CD14-positive monocyte (primary cell): ENCODE data around the gene TMEM63C. TPM values are rescaled to one million over a fixed set of nuclear protein-coding genes. Genes with fewer than 3 reads are reported as not detected.

Experiments
- DNase-seq, 3 donors: peaks; one replicate each; pipeline ENCODE4 v3.0.0-alpha.2; 2011 to 2022
- H2AFZ ChIP-seq: 2 replicates; pipeline ENCODE4 v1.6.0; 2012; ENCODE audit warnings: mild to moderate bottlenecking, low read depth, low read length, inconsistent platforms; ENCODE audit not compliant: insufficient read depth, poor library complexity, severe bottlenecking
- H3K27ac ChIP-seq, 2 donors: 1 replicate in 1 of 2; 2 replicates in 1 of 2; pipeline ENCODE4 v1.5.1; 2012 to 2013; ENCODE audit warnings: low read length in 2 of 2, control low read depth in 1 of 2, inconsistent platforms in 1 of 2, low read depth in 1 of 2, mild to moderate bottlenecking in 1 of 2
- H3K27me3 ChIP-seq, 2 donors: one replicate each; pipeline versions ENCODE4 v1.6.0 to v1.6.1; 2011 to 2013; ENCODE audit warnings: low read length in 2 of 2; ENCODE audit not compliant: control insufficient read depth in 2 of 2, insufficient read depth in 2 of 2
- H3K36me3 ChIP-seq, 2 donors: replicated peaks in 1 of 2; 1 replicate in 1 of 2; 2 replicates in 1 of 2; pipeline versions ENCODE4 v1.5.1 to v1.6.1; 2012 to 2013; ENCODE audit warnings: low read length in 2 of 2, control low read depth in 1 of 2, inconsistent platforms in 1 of 2, mild to moderate bottlenecking in 1 of 2; ENCODE audit not compliant: insufficient read depth in 2 of 2, control insufficient read depth in 1 of 2
- H3K4me1 ChIP-seq, 2 donors: 1 replicate in 1 of 2; 2 replicates in 1 of 2; pipeline versions ENCODE4 v1.5.1 to v1.6.1; 2012 to 2013; ENCODE audit warnings: low read length in 2 of 2, control low read depth in 1 of 2, inconsistent platforms in 1 of 2, mild to moderate bottlenecking in 1 of 2, moderate library complexity in 1 of 2; ENCODE audit not compliant: insufficient read depth in 2 of 2, control insufficient read depth in 1 of 2
- H3K4me2 ChIP-seq: replicated peaks from 2 replicates; pipeline ENCODE3; 2012; ENCODE audit warnings: low read length, moderate library complexity, mild to moderate bottlenecking; ENCODE audit not compliant: poor library complexity, severe bottlenecking; ENCODE audit errors: extremely low read depth
- H3K4me3 ChIP-seq, 3 experiments: fragments of 200-600 bp in 1 of 3; sonication (generic) in 1 of 3; replicated peaks in 1 of 3; 1 replicate in 2 of 3; 2 replicates in 1 of 3; pipeline ENCODE4 v1.5.1; 2011 to 2013; ENCODE audit warnings: low read length in 3 of 3, mild to moderate bottlenecking in 3 of 3, control low read depth in 2 of 3, low read depth in 2 of 3, inconsistent platforms in 1 of 3, moderate library complexity in 1 of 3
- H3K79me2 ChIP-seq: 2 replicates; pipeline ENCODE4 v1.6.0; 2012; ENCODE audit warnings: mild to moderate bottlenecking, control low read depth, inconsistent platforms, low read length, moderate library complexity; ENCODE audit not compliant: insufficient read depth
- H3K9ac ChIP-seq: 2 replicates; pipeline ENCODE4 v1.6.0; 2017; ENCODE audit warnings: low read length, mild to moderate bottlenecking; ENCODE audit not compliant: insufficient read depth, poor library complexity, severe bottlenecking
- H3K9me3 ChIP-seq, 2 donors: replicated peaks in 1 of 2; 1 replicate in 1 of 2; 2 replicates in 1 of 2; pipeline versions ENCODE4 v1.5.1 to v1.6.1; 2012 to 2013; ENCODE audit warnings: low read length in 2 of 2, control low read depth in 1 of 2; ENCODE audit not compliant: control insufficient read depth in 1 of 2, insufficient read depth in 1 of 2
- H4K20me1 ChIP-seq: 2 replicates; pipeline ENCODE4 v1.6.0; 2012; ENCODE audit warnings: mild to moderate bottlenecking, low read length, control low read depth, moderate library complexity; ENCODE audit not compliant: insufficient read depth
- H3K27ac Mint-ChIP-seq, 7 donors: one replicate each; pipeline ENCODE4 v1.8.0; 2020; ENCODE audit warnings: mild to moderate bottlenecking in 7 of 7, mixed read lengths in 7 of 7, moderate library complexity in 6 of 7, inconsistent platforms in 2 of 7
- H3K27me3 Mint-ChIP-seq, 3 donors: one replicate each; pipeline ENCODE4 v1.8.0; 2021 to 2022; ENCODE audit warnings: low read depth in 3 of 3, mild to moderate bottlenecking in 3 of 3, mixed read lengths in 3 of 3, moderate library complexity in 3 of 3, inconsistent platforms in 1 of 3
- H3K36me3 Mint-ChIP-seq, 2 donors: one replicate each; pipeline ENCODE4 v1.8.0; 2020; ENCODE audit warnings: mixed read lengths in 2 of 2, inconsistent platforms in 1 of 2, mild to moderate bottlenecking in 1 of 2
- H3K4me1 Mint-ChIP-seq: one replicate; pipeline ENCODE4 v1.8.0; 2020; ENCODE audit warnings: mild to moderate bottlenecking, mixed read lengths
- H3K4me3 Mint-ChIP-seq, 2 donors: one replicate each; pipeline ENCODE4 v1.8.0; 2020; ENCODE audit warnings: mild to moderate bottlenecking in 2 of 2, mixed read lengths in 2 of 2, moderate library complexity in 1 of 2
- H3K9me3 Mint-ChIP-seq, 7 donors: one replicate each; pipeline ENCODE4 v1.8.0; 2020 to 2022; ENCODE audit warnings: mixed read lengths in 7 of 7, mild to moderate bottlenecking in 6 of 7, moderate library complexity in 6 of 7, inconsistent platforms in 2 of 7
- WGBS: methylation state at CpG from one replicate; pipeline ENCODE4 v1.1.5; 2013; ENCODE audit warnings: missing lambda C conversion rate; ENCODE audit not compliant: insufficient coverage; 5-methylcytosine and 5-hydroxymethylcytosine counted together
- intact Hi-C, 2 donors: fragments of 100-400 bp; cut with micrococcal nuclease; formaldehyde crosslinking; loops; one replicate each; pipeline versions ENCODE4 v1.15.0 to v1.15.1; 2023
- polyA plus RNA-seq, 3 donors: library from polyadenylated mRNA; depleted of rRNA in 1 of 3; unstranded in 2 of 3; stranded (reverse) in 1 of 3; fragments of 300-500 nt in 2 of 3; fragments of >200 nt in 1 of 3; fragmentation: Illumina TruSeq in 2 of 3; gene quantifications; 1 replicate in 2 of 3; 2 replicates in 1 of 3; pipeline ENCODE4 v1.2.3, GENCODE V29; 2012 to 2021
- TF ChIP-seq, protein P1 (sequence below): fragments of 200-600 bp; IDR thresholded peaks from one replicate; pipeline ENCODE4 v1.8.0; 2022; ENCODE audit warnings: antibody characterized with exemption, mild to moderate bottlenecking

TMEM63C gene
- polyA plus RNA-seq, 3 donors: 0.78 to 4.4 TPM; not detected in 1

DNA sequence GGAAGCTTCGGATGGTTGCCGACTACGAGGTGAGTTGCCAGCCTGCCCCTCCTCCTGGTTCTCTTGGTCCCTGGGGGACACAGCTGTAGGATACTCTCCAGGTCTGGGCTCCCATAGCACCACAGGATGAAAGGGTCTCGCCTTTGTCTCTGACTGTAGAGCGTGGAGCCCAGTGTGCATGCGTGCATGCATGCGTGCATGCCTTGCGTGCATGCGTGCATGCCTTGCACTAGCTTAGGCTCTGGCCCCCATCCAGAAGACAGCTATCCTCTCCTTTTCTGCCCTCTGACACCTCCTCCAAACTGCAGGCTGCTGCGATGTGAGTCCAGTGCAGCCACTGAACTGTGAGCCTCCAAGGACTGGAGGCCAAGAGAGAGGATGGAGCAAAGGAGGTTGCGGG lies 70.3 kb downstream of the TMEM63C start:
- Mint-ChIP-seq H3K27ac (no peak overlapping the region), H3K4me1 (no peaks in the 10 kb centered on the region), H3K27me3 (peaks cover 5 to 8% (median 8%) of the 10 kb centered on the region in 3 donors), H3K4me3 (no peak overlapping the region), H3K36me3 (no peaks in the 10 kb centered on the region), H3K9me3 (peaks cover 0 to 2% (median 0%) of the 10 kb centered on the region in 7 donors)
- H3K9ac ChIP-seq: no peak overlapping the region
- intact Hi-C loops: no loop called here
- no peaks in the 10 kb centered on the region for H3K4me1 ChIP-seq
- WGBS: 99% methylated on average over 8 of the region's 11 CpGs
- H2AFZ ChIP-seq: no peak overlapping the region
- no peaks in the 10 kb centered on the region for H3K79me2 ChIP-seq
- no peaks in the 10 kb centered on the region for H3K27me3 ChIP-seq
- H3K36me3 ChIP-seq: peaks cover 0 to 5% of the 10 kb centered on the region in 2 donors
- no peaks in the 10 kb centered on the region for H3K9me3 ChIP-seq
- DNase-seq: no peak
- TF ChIP-seq, protein P1, sequence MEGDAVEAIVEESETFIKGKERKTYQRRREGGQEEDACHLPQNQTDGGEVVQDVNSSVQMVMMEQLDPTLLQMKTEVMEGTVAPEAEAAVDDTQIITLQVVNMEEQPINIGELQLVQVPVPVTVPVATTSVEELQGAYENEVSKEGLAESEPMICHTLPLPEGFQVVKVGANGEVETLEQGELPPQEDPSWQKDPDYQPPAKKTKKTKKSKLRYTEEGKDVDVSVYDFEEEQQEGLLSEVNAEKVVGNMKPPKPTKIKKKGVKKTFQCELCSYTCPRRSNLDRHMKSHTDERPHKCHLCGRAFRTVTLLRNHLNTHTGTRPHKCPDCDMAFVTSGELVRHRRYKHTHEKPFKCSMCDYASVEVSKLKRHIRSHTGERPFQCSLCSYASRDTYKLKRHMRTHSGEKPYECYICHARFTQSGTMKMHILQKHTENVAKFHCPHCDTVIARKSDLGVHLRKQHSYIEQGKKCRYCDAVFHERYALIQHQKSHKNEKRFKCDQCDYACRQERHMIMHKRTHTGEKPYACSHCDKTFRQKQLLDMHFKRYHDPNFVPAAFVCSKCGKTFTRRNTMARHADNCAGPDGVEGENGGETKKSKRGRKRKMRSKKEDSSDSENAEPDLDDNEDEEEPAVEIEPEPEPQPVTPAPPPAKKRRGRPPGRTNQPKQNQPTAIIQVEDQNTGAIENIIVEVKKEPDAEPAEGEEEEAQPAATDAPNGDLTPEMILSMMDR: no peak
- no peak overlapping the region for H3K4me2 ChIP-seq
- H3K27ac ChIP-seq: no peak overlapping the region
- no peak overlapping the region for H3K4me3 ChIP-seq
- no peaks in the 10 kb centered on the region for H4K20me1 ChIP-seq

DNA sequence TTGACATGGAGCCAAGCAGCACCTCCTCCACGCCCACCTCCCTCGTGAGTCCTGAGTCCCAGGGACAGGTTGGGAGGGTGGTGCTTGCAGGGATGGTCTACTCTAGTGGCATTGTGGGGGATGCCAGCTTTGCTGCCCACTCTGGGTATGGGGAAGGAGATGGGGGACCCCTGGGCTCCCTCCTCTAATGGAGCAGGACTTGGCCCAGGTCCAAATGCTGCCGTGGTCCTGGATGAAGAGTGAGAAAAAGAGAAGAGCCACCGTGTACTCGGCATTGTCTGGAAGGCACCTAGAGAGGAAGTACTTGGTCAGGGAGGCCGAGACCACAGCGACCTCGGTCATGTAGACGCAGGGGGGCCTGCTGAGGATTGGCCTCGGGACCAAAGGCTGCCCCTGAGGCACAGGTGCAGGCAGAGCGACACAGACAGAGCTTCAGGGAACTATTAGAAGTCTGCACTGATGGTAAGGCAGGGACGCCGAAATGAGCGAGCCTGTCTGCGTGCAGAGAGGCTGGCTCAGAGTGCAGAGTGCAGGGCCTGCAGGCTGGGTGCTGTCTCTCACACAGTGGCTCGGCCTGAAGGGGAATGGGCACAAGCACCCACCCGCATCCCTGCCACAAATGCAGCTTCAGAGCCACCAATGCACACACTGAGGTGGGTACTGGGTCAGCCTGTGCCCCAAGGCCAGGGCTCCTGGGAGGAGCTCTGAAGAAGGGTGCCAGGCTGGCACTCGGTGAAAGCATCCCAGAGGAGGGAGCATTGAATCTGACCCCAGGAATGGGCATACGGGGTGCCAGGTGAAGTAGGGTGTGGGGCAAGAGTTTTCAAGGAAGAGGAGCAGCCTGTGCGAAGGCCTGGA lies 72.0 kb downstream of the TMEM63C start:
- TF ChIP-seq, protein P1: no peak
- peaks cover 0 to 2% (median 0%) of the 10 kb centered on the region in 7 donors for H3K9me3 Mint-ChIP-seq
- H3K27ac Mint-ChIP-seq: no peak overlapping the region

More for the DNA sequence above, 72.0 kb downstream of the TMEM63C start:
- Histone ChIP-seq H3K27me3 (no peaks in the 10 kb centered on the region), H3K9me3 (no peaks in the 10 kb centered on the region), H3K4me3 (no peak overlapping the region), H3K79me2 (no peaks in the 10 kb centered on the region), H4K20me1 (no peaks in the 10 kb centered on the region), H3K27ac (no peak overlapping the region), H3K4me1 (no peaks in the 10 kb centered on the region), H2AFZ (no peak overlapping the region), H3K36me3 (peaks cover 0 to 2% of the 10 kb centered on the region in 2 donors), H3K4me2 (no peak overlapping the region), H3K9ac (no peak overlapping the region)
- WGBS: 56% methylated on average over 17 of the region's 20 CpGs
- H3K4me3 Mint-ChIP-seq: no peak overlapping the region
- no peaks in the 10 kb centered on the region for H3K36me3 Mint-ChIP-seq
- DNase-seq: no peak
- peaks cover 5 to 11% (median 8%) of the 10 kb centered on the region in 3 donors for H3K27me3 Mint-ChIP-seq
- H3K4me1 Mint-ChIP-seq: no peaks in the 10 kb centered on the region
- intact Hi-C loops: no loop called here
